ENCODE results near the gene HOXA4.
A peak's percentile ranks its signal among the peaks of the same experiment; 100 is the strongest.

Gene HOXA4

GRCh38 chr7:27161214-27161720 is 30.7 kb upstream of the HOXA4 start:
- Histone ChIP-seq H3K36me3 (no peaks in the 10 kb centered on the region), H3K27me3 (peaks cover 94 to 100% (median 100%) of the 10 kb centered on the region in 11 experiments), H3K9ac (peak overlapping the region in 3 of 11 experiments; percentile 41 to 53 (median 45); a peak in 3 of 22 replicates), H3K27ac (no peak overlapping the region), H3K4me2 (peak overlapping the region; percentile 88 to 100 (median 97)), H3K9me3 (replicated peaks in 1 of 11) (peaks cover 14 to 42% (median 32%) of the 10 kb centered on the region in 11 experiments), H4K20me1 (peaks cover 0 to 85% (median 74%) of the 10 kb centered on the region in 11 experiments; a peak in 18 of 22 replicates), H3K4me3 (peak overlapping the region; percentile 56 to 74 (median 62); a peak in 19 of 20 replicates), H3K4me1 (peaks cover 8 to 15% (median 13%) of the 10 kb centered on the region in 10 experiments; a peak in 18 of 20 replicates)
- no peak for TF ChIP-seq Cebpa-rat (IDR thresholded peaks at IDR 0.05)

- Histone ChIP-seq H4K20me1 (peaks cover 0 to 85% (median 68%) of the 10 kb centered on the region in 11 experiments; a peak in 18 of 22 replicates), H3K4me3 (peak overlapping the region; percentile 56 to 74 (median 62)), H3K4me2 (peak overlapping the region; percentile 88 to 100 (median 97)), H3K9me3 (replicated peaks in 1 of 11) (peaks cover 14 to 42% (median 32%) of the 10 kb centered on the region in 11 experiments), H3K36me3 (no peaks in the 10 kb centered on the region), H3K27ac (no peak overlapping the region), H3K9ac (peak overlapping the region in 8 of 11 experiments; percentile 41 to 60 (median 49); a peak in 11 of 22 replicates), H3K4me1 (peaks cover 8 to 15% (median 13%) of the 10 kb centered on the region in 10 experiments; a peak in 18 of 20 replicates), H3K27me3 (peaks cover 94 to 100% (median 100%) of the 10 kb centered on the region in 11 experiments)
- TF ChIP-seq Cebpa-rat (IDR thresholded peaks at IDR 0.05): no peak
These were observed 30.1 kb upstream of the HOXA4 start for GRCh38 chr7:27160546-27161213.

- Histone ChIP-seq H4K20me1 (peaks cover 0 to 85% (median 65%) of the 10 kb centered on the region in 11 experiments; a peak in 18 of 22 replicates), H3K9ac (peak overlapping the region in 2 of 11 experiments; percentile 42 to 53; a peak in 1 of 22 replicates), H3K4me2 (peak overlapping the region; percentile 88 to 100 (median 97)), H3K36me3 (no peaks in the 10 kb centered on the region), H3K27ac (no peak overlapping the region), H3K4me3 (peak overlapping the region; percentile 56 to 74 (median 62)), H3K27me3 (peaks cover 94 to 100% (median 100%) of the 10 kb centered on the region in 11 experiments), H3K4me1 (peaks cover 8 to 15% (median 13%) of the 10 kb centered on the region in 10 experiments; a peak in 18 of 20 replicates), H3K9me3 (replicated peaks in 1 of 11) (peaks cover 15 to 42% (median 32%) of the 10 kb centered on the region in 11 experiments)
- TF ChIP-seq Cebpa-rat (IDR thresholded peaks at IDR 0.05): no peak
These were observed 29.6 kb upstream of the HOXA4 start for GRCh38 chr7:27160145-27160545.

GRCh38 chr7:27159266-27160144 is 28.9 kb upstream of the HOXA4 start:
- Histone ChIP-seq H3K27me3 (peaks cover 94 to 100% (median 100%) of the 10 kb centered on the region in 11 experiments), H3K4me3 (peak overlapping the region in 5 of 10 experiments; percentile 59 to 74 (median 62); a peak in 8 of 20 replicates), H3K4me2 (peak overlapping the region in 9 of 11 experiments; percentile 90 to 100 (median 97); a peak in 15 of 22 replicates), H3K27ac (no peak overlapping the region), H3K4me1 (peaks cover 8 to 15% (median 13%) of the 10 kb centered on the region in 10 experiments; a peak in 18 of 20 replicates), H3K36me3 (no peaks in the 10 kb centered on the region), H3K9me3 (replicated peaks in 1 of 11) (peaks cover 20 to 43% (median 35%) of the 10 kb centered on the region in 11 experiments), H3K9ac (no peak overlapping the region), H4K20me1 (peaks cover 0 to 85% (median 65%) of the 10 kb centered on the region in 11 experiments; a peak in 18 of 22 replicates)
- no peak for TF ChIP-seq Cebpa-rat (IDR thresholded peaks at IDR 0.05)

GRCh38 chr7:27158436-27159265 is 28.1 kb upstream of the HOXA4 start:
- no peak overlapping the region for H3K27ac ChIP-seq
- no peak overlapping the region for H3K4me2 ChIP-seq
- peaks cover 20 to 46% (median 38%) of the 10 kb centered on the region in 11 experiments for H3K9me3 ChIP-seq (replicated peaks in 1 of 11)
- H4K20me1 ChIP-seq: peaks cover 0 to 83% (median 61%) of the 10 kb centered on the region in 11 experiments; a peak in 18 of 22 replicates
- no peak overlapping the region for H3K4me3 ChIP-seq
- no peak overlapping the region for H3K9ac ChIP-seq
- no peak for TF ChIP-seq Cebpa-rat (IDR thresholded peaks at IDR 0.05)
- peaks cover 94 to 100% (median 100%) of the 10 kb centered on the region in 11 experiments for H3K27me3 ChIP-seq
- H3K4me1 ChIP-seq: peaks cover 8 to 15% (median 13%) of the 10 kb centered on the region in 10 experiments; a peak in 18 of 20 replicates
- H3K36me3 ChIP-seq: no peaks in the 10 kb centered on the region

- no peak overlapping the region for H3K4me3 ChIP-seq
- H3K36me3 ChIP-seq: no peaks in the 10 kb centered on the region
- H3K4me1 ChIP-seq: peaks cover 8 to 15% (median 13%) of the 10 kb centered on the region in 10 experiments; a peak in 18 of 20 replicates
- H3K4me2 ChIP-seq: no peak overlapping the region
- H3K27me3 ChIP-seq: peaks cover 94 to 100% (median 100%) of the 10 kb centered on the region in 11 experiments
- peaks cover 20 to 47% (median 38%) of the 10 kb centered on the region in 11 experiments for H3K9me3 ChIP-seq (replicated peaks in 1 of 11)
- no peak overlapping the region for H3K27ac ChIP-seq
- no peak overlapping the region for H3K9ac ChIP-seq
- no peak for TF ChIP-seq Cebpa-rat (IDR thresholded peaks at IDR 0.05)
- peaks cover 0 to 82% (median 58%) of the 10 kb centered on the region in 11 experiments; a peak in 17 of 22 replicates for H4K20me1 ChIP-seq
These were observed 27.3 kb upstream of the HOXA4 start for GRCh38 chr7:27157702-27158431.

GRCh38 chr7:27156916-27157701 is 26.6 kb upstream of the HOXA4 start:
- no peak overlapping the region for H3K4me2 ChIP-seq
- no peak overlapping the region for H3K9ac ChIP-seq
- no peak overlapping the region for H3K27ac ChIP-seq
- H3K4me1 ChIP-seq: peaks cover 8 to 19% (median 15%) of the 10 kb centered on the region in 10 experiments; a peak in 19 of 20 replicates
- no peak overlapping the region for H3K4me3 ChIP-seq
- no peaks in the 10 kb centered on the region for H3K36me3 ChIP-seq
- H3K9me3 ChIP-seq (replicated peaks in 1 of 11): peaks cover 20 to 48% (median 38%) of the 10 kb centered on the region in 11 experiments
- peaks cover 0 to 85% (median 64%) of the 10 kb centered on the region in 11 experiments; a peak in 17 of 22 replicates for H4K20me1 ChIP-seq
- peaks cover 94 to 100% (median 100%) of the 10 kb centered on the region in 11 experiments for H3K27me3 ChIP-seq
- TF ChIP-seq Cebpa-rat (IDR thresholded peaks at IDR 0.05): no peak
